Breast epithelium (tissue), 3 donors: Measurements from ENCODE around the gene MMAB.

Experiments used
- CTCF ChIP-seq, 3 donors: fragments of 450-650 bp; IDR thresholded peaks; one replicate each; pipeline ENCODE4 v1.5.1; 2016 to 2017; ENCODE audit warnings: antibody characterized with exemption in 3 of 3, mild to moderate bottlenecking in 3 of 3, moderate library complexity in 3 of 3
- POLR2A ChIP-seq: fragments of 450-650 bp; IDR thresholded peaks from one replicate; pipeline ENCODE4 v1.6.1; 2016; ENCODE audit warnings: antibody characterized with exemption, mild to moderate bottlenecking, moderate library complexity

- TF ChIP-seq CTCF (IDR thresholded peaks at IDR 0.05) (no peak), POLR2A (no peak)
Measured at GRCh38 chr12:109560867-109561710, 12.2 kb downstream of the MMAB start.
